Ovary (tissue), 9 donors: ENCODE results near the gene INPP5D. TPM values are rescaled to one million over a fixed set of nuclear protein-coding genes. Genes with fewer than 3 reads are reported as not detected.

ENCODE experiments used
- DNase-seq, 5 donors: peaks; one replicate each; pipeline ENCODE4 v3.0.0-alpha.2; 2019 to 2020
- H3K27ac ChIP-seq, 2 donors: fragments of 200-600 bp; one replicate each; pipeline versions ENCODE4 v1.5.1 to v1.8.0; 2019 to 2022
- H3K27me3 ChIP-seq: fragments of 200-600 bp; one replicate; pipeline ENCODE4 v1.8.0; 2022
- H3K36me3 ChIP-seq: fragments of 200-600 bp; sonication (generic); one replicate; pipeline ENCODE4 v1.5.1; 2019
- H3K4me1 ChIP-seq: one replicate; pipeline ENCODE4 v1.8.1; 2013; ENCODE audit warnings: mild to moderate bottlenecking, moderate library complexity; ENCODE audit not compliant: insufficient read depth
- H3K4me3 ChIP-seq: fragments of 200-600 bp; sonication (generic); one replicate; pipeline ENCODE4 v1.5.1; 2017
- H3K9me3 ChIP-seq, 2 donors: fragments of 200-600 bp in 1 of 2; sonication (generic) in 1 of 2; one replicate each; pipeline versions ENCODE4 v1.5.1 to v1.8.1; 2013 to 2019; ENCODE audit warnings: mild to moderate bottlenecking in 1 of 2, moderate library complexity in 1 of 2
- EP300 ChIP-seq: sonication (generic); formaldehyde crosslinking; IDR thresholded peaks from one replicate; pipeline ENCODE4 v1.6.1; 2017; ENCODE audit warnings: antibody characterized with exemption
- POLR2A ChIP-seq: fragments of 450-650 bp; IDR thresholded peaks from one replicate; pipeline ENCODE4 v1.6.1; 2017; ENCODE audit warnings: antibody characterized with exemption, mild to moderate bottlenecking, moderate library complexity
- WGBS, 3 donors: extraction: QIAGEN DNeasy Blood & Tissue Kit in 1 of 3; methylation state at CpG; one replicate each; pipeline versions ENCODE4 v1.1.5 to v1.1.7; 2013 to 2017; 5-methylcytosine and 5-hydroxymethylcytosine counted together
- intact Hi-C, 4 donors: fragments of 100-400 bp; cut with DNase I; formaldehyde crosslinking; loops; one replicate each; pipeline versions ENCODE4 v1.11.0 to v1.15.1; 2022 to 2023
- polyA plus RNA-seq, 2 donors: library from polyadenylated mRNA; stranded (reverse); fragments of 200-250 nt in 1 of 2; fragments of 350-450 nt in 1 of 2; fragmentation: Illumina TruSeq in 1 of 2; extraction: RNeasy Lipid Tissue Mini Kit (QIAGEN cat#74804) in 1 of 2; gene quantifications; one replicate each; pipeline ENCODE4 v1.2.3, GENCODE V29; 2013 to 2014
- total RNA-seq, 7 donors: library from RNA; depleted of rRNA in 2 of 7; stranded (reverse); fragments of >200 nt in 2 of 7; fragmentation: NEBNext Ultra II Directional in 3 of 7; extraction: Animal tissue kit (Norgen Biotek cat#: 25700) in 3 of 7; gene quantifications; one replicate each; pipeline versions ENCODE4 v1.1.0 to v1.2.4, GENCODE V29; 2016 to 2023
- TF ChIP-seq, protein P1 (sequence below), 3 donors: fragments of 450-650 bp in 2 of 3; fragments of 200-600 bp in 1 of 3; IDR thresholded peaks; one replicate each; pipeline versions ENCODE4 v1.5.1 to v1.8.0; 2016 to 2022; ENCODE audit warnings: antibody characterized with exemption in 3 of 3, mild to moderate bottlenecking in 1 of 3
- donor health status: DM: no; HTN: no; CAD: no; lungs with moderate emphysema.
- donor health status: DM: no; HTN: no; CAD: no.
- donor health status: Bipolar disorder and iron deficiency.
- donor health status: DM: yes; HTN: yes; CAD: no.
- donor health status: DM: no; HTN: no; CAD: no.
- donor health status: DM: yes; HTN: yes; CAD: no.

Gene INPP5D
- total and polyA plus RNA-seq, 9 donors: 4.1 to 14.4 (median 7.7) TPM

- no peaks in the 10 kb centered on the region for H3K4me1 ChIP-seq
- no peak overlapping the region for H3K4me3 ChIP-seq
- TF ChIP-seq, protein P1, sequence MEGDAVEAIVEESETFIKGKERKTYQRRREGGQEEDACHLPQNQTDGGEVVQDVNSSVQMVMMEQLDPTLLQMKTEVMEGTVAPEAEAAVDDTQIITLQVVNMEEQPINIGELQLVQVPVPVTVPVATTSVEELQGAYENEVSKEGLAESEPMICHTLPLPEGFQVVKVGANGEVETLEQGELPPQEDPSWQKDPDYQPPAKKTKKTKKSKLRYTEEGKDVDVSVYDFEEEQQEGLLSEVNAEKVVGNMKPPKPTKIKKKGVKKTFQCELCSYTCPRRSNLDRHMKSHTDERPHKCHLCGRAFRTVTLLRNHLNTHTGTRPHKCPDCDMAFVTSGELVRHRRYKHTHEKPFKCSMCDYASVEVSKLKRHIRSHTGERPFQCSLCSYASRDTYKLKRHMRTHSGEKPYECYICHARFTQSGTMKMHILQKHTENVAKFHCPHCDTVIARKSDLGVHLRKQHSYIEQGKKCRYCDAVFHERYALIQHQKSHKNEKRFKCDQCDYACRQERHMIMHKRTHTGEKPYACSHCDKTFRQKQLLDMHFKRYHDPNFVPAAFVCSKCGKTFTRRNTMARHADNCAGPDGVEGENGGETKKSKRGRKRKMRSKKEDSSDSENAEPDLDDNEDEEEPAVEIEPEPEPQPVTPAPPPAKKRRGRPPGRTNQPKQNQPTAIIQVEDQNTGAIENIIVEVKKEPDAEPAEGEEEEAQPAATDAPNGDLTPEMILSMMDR (IDR thresholded peaks at IDR 0.05): no peak
- TF ChIP-seq POLR2A: no peak
- no peak for TF ChIP-seq EP300
- no peak for DNase-seq
- H3K27ac ChIP-seq: no peak overlapping the region
- H3K9me3 ChIP-seq: no peaks in the 10 kb centered on the region
- WGBS, 3 donors: 71 to 80% (median 79%) methylated on average over 14 of the region's 14 CpGs
- intact Hi-C loops: loop anchor here in 1 of 4 donors (10.0 kb wide), 1 partner anchor 638 kb away; no protein-coding TSS in a partner anchor
- no peaks in the 10 kb centered on the region for H3K27me3 ChIP-seq
- H3K36me3 ChIP-seq: no peaks in the 10 kb centered on the region
Measured at GRCh38 chr2:233242231-233242927, 182.2 kb downstream of the INPP5D start.

DNA sequence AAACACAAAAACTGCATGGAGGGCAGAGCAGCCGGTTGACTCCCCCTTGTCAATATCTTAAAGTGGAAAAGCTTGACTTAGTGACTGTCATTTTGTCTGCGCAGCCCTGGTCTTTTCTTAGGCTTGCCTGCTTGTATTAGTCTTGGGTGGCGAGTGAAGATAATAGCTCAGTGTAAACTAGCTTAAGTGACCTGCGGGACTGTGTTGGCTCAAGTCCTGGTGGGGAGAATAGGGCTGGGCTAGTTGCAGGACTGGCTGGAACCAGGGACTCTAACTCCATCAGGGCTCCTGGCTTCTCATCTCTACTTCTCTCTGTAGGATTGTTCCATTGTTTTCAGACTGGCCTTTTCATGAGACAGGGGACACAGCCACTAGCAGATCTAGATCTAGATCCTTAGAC is 183.2 kb downstream of the INPP5D start:
- H3K9me3 ChIP-seq: no peaks in the 10 kb centered on the region
- no peak for DNase-seq
- TF ChIP-seq, protein P1 (IDR thresholded peaks at IDR 0.05): no peak
- no peak for TF ChIP-seq POLR2A
- TF ChIP-seq EP300: no peak
- intact Hi-C loops: loop anchor here in 1 of 4 donors (10.0 kb wide), 1 partner anchor 639 kb away; no protein-coding TSS in a partner anchor
- H3K36me3 ChIP-seq: no peaks in the 10 kb centered on the region
- no peak overlapping the region for H3K4me3 ChIP-seq
- H3K4me1 ChIP-seq: no peaks in the 10 kb centered on the region
- H3K27ac ChIP-seq: no peak overlapping the region
- no peaks in the 10 kb centered on the region for H3K27me3 ChIP-seq
- WGBS, 3 donors: 65 to 81% (median 79%) methylated on average over 4 of the region's 4 CpGs

DNA sequence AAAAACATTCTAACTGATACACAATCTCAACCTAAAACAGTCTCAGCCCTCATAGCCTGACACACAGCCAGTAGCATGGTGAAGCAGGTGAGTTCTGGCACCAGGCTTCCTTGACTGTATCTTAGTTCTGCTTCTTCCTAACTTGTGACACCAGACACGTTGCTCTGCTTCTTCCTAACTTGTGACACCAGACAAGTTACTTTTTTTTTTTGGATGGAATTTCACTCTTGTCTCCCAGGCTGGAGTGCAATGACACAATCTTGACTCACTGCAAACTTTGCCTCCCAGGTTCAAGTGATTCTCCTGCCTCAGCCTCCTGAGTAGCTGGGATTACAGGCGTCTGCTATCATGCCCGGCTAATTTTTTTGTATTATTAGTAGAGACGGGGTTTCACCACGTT is 184.7 kb downstream of the INPP5D start:
- Histone ChIP-seq H3K27me3 (no peaks in the 10 kb centered on the region), H3K9me3 (no peaks in the 10 kb centered on the region), H3K36me3 (no peaks in the 10 kb centered on the region), H3K27ac (no peak overlapping the region), H3K4me3 (no peak overlapping the region), H3K4me1 (no peaks in the 10 kb centered on the region)
- no peak for TF ChIP-seq EP300
- TF ChIP-seq, protein P1 (IDR thresholded peaks at IDR 0.05): no peak
- TF ChIP-seq POLR2A: no peak
- intact Hi-C loops: loop anchor here in 1 of 4 donors (10.0 kb wide), 1 partner anchor 640 kb away; no protein-coding TSS in a partner anchor
- 45 to 55% (median 53%) methylated on average over 5 of the region's 5 CpGs for WGBS, 3 donors
- no peak for DNase-seq

GRCh38 chr2:233245406-233245805 is 185.3 kb downstream of the INPP5D start:
- no peak for DNase-seq
- H3K4me3 ChIP-seq: no peak overlapping the region
- no peaks in the 10 kb centered on the region for H3K27me3 ChIP-seq
- TF ChIP-seq, protein P1 (IDR thresholded peaks at IDR 0.05): no peak
- TF ChIP-seq POLR2A (no peak), EP300 (no peak)
- H3K27ac ChIP-seq: no peak overlapping the region
- no peaks in the 10 kb centered on the region for H3K36me3 ChIP-seq
- H3K4me1 ChIP-seq: no peaks in the 10 kb centered on the region
- intact Hi-C loops: loop anchor here in 1 of 4 donors (10.0 kb wide), 1 partner anchor 641 kb away; no protein-coding TSS in a partner anchor
- WGBS, 3 donors: 56 to 64% (median 58%) methylated on average over 6 of the region's 6 CpGs
- H3K9me3 ChIP-seq: no peaks in the 10 kb centered on the region
